DOHH2 (cell line): ENCODE measurements around the gene LPIN1.

Experiments
- EZH2phosphoT487 ChIP-seq: fragments of 200-600 bp; sonication (generic); IDR thresholded peaks from 2 replicates; pipeline ENCODE4 v1.6.1; 2017; ENCODE audit warnings: borderline replicate concordance, mild to moderate bottlenecking, antibody characterized with exemption, low read length, moderate library complexity, mixed read lengths
- TF ChIP-seq, protein P1 (sequence below): fragments of 200-600 bp; sonication (generic); IDR thresholded peaks from one replicate; pipeline ENCODE4 v1.5.1; 2014; ENCODE audit warnings: antibody characterized with exemption, mild to moderate bottlenecking, low read depth, low read length; ENCODE audit not compliant: poor library complexity, severe bottlenecking

DNA sequence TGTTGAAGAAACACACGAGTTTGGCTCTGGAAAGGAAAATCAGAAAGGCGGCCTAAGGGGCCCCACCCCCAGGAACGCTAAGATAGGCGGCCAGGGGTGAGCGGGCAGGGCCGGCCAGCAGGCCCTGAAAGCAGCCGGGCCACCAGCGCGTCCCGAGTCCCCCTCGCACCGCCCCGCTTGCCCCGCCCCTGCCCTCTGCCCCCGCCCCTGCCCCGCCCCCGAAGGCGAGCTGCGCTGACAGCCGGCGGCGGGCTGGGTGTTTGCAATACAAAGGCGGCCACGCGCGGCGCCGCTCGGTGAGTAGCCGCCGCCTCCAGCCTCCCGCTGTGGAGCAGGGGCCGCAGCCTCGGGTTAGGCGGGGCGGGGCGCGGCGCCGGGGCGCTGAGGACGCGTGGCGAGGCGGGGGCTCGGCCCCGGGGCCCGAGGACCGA lies at the start of gene LPIN1:
- TF ChIP-seq, protein P1, sequence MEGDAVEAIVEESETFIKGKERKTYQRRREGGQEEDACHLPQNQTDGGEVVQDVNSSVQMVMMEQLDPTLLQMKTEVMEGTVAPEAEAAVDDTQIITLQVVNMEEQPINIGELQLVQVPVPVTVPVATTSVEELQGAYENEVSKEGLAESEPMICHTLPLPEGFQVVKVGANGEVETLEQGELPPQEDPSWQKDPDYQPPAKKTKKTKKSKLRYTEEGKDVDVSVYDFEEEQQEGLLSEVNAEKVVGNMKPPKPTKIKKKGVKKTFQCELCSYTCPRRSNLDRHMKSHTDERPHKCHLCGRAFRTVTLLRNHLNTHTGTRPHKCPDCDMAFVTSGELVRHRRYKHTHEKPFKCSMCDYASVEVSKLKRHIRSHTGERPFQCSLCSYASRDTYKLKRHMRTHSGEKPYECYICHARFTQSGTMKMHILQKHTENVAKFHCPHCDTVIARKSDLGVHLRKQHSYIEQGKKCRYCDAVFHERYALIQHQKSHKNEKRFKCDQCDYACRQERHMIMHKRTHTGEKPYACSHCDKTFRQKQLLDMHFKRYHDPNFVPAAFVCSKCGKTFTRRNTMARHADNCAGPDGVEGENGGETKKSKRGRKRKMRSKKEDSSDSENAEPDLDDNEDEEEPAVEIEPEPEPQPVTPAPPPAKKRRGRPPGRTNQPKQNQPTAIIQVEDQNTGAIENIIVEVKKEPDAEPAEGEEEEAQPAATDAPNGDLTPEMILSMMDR = no peak
- no peak for TF ChIP-seq EZH2phosphoT487
